GM19455 (cell line): ENCODE measurements around the gene PSTPIP1.
A peak's percentile ranks its signal among the peaks of the same experiment; 100 is the strongest.

Experiments
- ATAC-seq: cut with Tn5 transposase; IDR thresholded peaks from one replicate; pipeline ENCODE4 v1.9.1; 2021; ENCODE audit not compliant: unreplicated experiment

PSTPIP1 gene

GRCh38 chr15:77040673-77041072 lies 45.7 kb downstream of the PSTPIP1 start:
- no peak for ATAC-seq

DNA sequence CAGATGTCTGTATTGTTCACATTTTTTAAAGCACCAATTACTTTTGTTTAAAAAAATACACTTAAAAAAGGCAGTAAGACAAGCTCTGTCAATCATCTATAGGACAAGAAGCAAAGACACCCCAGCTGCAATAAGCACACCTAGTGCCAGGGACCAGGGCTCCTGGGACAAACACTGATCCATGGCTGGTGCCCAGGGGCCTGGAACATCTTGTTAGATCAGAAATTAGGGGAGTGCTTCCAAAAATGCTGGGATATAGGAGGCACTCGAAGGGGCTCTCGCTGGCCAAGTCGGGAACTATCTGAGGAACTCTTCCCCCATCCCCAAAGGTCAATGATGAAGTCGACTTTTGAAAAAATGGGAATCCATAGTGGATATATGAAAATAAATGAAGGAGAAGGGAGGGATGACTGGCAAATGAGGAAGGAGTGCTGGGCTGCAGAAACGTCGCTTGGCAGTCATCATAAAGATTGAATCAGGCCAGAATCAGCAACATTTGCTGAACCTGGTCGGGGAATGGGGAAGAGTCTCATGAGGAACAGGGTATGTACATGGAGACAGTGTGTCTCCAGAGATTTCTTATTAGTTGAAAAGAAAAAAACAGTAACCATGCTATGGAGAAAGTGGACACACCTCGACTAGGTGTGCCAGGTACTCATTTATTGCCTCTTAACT lies 47.5 kb downstream of the PSTPIP1 start:
- ATAC-seq = no peak

GRCh38 chr15:77042955-77043920 lies 48.3 kb downstream of the PSTPIP1 start:
- no peak for ATAC-seq

GRCh38 chr15:77044228-77045042 lies 49.5 kb downstream of the PSTPIP1 start:
- ATAC-seq = no peak

GRCh38 chr15:77045985-77046384 lies 51.1 kb downstream of the PSTPIP1 start:
- ATAC-seq = no peak

DNA sequence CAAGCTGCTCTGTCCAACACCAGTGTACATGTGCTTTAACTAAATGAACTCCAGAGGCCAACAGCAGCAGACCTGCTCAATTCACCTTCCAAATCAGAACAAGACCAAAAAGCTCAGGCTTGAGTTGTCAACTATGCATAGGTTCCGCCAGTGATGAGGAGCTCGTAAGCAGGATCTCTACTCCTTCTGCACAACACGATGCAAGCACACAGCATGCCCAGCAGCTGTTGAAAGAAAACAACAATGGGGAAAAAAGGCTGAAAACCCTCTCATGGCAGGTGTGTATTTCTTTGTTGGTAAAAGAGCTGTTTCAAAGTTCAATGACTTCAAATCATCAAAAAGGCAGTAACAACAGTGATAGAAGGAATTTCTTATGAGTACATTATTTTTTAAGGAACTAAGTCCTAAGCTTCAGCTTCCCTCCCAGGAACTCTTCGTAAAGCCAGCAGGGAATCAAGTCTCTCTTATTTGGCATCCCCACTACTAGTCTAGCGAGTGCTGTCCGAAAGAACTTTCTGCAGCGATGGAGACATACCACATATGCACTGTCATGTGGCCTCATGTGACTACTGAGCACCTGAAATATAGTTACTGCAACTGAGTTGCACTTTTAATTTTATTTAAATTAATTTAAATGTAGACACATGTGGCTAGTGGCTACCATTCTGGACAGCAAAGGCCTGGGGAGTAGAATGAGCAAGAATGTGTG lies 51.9 kb downstream of the PSTPIP1 start:
- ATAC-seq = no peak

DNA sequence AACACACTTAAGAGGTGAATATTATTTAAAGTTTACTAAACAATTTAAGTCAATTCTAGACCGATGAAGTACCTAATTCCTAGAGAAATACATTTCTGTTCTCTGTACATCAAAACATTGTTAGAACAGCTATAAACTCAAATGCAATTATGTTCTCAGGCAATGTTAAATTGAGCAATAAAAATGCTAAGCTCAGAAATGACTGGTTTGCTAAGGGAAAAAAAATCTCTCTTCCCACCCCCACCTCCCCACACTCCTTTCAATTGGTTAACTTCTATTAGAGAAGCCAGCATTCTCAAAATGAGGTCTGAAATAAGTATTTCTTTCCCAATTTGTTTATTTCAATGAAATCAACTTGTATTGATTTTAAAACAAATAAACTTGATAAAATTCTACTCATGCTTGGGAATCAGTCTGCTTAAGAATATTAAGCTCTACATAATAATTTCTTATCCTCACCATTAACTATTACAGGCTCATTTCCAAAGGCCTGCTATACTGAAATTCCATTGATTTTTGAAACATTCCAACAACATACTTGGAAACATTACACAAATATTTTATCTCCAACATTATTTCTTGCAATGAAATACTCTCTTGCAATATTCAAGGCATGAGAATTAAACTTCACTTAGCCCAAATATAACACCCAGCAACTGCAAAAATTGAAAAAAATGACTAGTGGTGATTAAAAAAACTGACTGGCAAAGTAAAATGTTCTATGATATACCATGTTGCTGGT lies 53.4 kb downstream of the PSTPIP1 start:
- no peak for ATAC-seq

DNA sequence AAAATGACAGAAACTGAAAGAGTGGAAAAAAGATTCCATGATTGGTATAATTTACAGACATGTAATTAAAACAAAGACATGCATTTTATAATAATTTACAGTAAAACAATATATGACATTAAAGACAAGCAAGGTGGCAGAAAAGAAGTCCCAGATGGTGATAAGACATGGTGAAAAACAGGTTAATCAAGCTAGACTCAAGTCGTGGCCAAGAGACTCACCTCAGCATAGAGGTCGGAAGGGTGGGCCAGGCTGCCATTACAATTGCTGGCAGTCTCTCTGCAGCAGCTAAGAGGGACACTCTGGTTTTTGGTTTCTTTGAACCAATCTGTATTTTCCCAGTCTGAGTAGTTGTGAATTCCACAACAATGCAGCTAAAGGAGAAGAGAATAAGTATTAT lies 57.6 kb downstream of the PSTPIP1 start:
- ATAC-seq = no peak

DNA sequence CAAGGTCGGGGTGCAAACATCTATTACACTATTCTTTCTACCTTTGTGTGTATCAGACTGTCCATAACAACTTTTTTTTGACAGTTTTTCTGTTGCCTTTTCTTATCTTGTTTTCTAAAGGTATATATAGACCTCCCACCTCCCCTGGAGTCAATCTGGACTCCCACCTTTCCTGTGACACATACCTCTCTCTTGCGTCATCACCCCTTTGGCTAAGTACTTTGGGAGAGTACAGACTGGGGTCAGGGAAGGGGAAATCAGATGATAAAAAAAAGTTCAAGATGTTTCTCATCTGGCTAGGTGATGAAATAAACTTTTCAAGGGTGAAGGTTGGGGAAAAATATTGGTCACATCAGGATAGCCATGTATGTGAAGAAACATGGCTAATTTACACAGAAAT lies 58.8 kb downstream of the PSTPIP1 start:
- no peak for ATAC-seq

GRCh38 chr15:77057072-77057471 lies 62.1 kb downstream of the PSTPIP1 start:
- ATAC-seq = no peak

DNA sequence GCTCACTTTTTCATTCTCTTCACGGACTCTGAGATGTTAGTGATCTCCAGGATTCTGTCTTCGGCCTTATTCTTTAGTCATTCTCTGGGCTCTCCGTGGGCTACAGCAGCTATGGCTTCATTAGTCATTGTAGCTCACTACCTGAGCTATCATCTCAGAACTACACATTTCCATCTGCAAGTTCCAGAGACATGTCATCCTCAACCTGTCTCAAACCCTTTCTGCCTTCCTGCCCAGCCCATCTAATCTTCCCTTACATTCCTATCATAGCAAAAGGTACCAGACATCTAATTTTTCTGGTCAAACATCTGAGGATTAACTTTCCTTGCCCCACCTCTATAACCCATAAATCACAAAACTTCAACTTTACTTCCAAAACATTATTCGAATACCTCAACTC lies 62.8 kb downstream of the PSTPIP1 start:
- no peak for ATAC-seq

DNA sequence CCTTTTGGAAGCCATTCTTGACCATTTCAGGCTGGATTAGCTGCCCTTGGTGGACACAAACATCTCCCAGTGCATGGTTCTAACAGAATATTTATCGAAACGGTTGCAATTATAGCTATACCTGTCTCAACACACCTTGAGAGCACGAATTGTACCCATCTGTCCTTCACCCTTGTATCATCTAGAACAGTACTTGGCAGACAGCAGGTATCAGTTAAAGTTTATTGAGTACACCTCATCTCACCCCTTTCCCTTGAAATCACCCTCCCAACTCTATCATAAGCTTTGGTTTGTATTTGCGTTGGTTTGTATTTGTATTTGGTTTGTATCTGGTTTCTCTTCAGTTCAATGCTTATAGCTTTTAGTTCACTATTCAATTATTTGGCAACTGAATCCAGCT lies 63.5 kb downstream of the PSTPIP1 start:
- no peak for ATAC-seq

GRCh38 chr15:77059786-77060361 lies 64.9 kb downstream of the PSTPIP1 start:
- peak; percentile 61 for ATAC-seq

DNA sequence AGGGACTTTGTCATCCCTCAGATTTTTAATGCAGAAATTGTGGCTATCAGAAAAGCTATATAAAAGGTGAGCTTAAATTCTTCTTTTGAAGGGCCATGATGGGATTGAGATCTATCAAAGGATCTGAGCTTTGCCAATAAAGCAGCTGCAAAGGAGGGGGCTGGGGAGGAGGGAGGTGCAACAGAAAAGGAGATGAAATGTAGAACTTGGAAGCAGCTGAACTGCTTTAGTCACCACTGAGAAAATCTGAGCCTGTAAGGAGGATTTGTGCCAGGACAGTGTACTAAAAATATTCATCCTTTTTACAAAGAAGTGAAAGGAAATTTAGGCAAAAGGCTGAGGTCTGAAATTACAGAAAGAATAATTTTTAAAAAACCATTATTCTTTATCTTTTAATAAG lies 65.6 kb downstream of the PSTPIP1 start:
- no peak for ATAC-seq

DNA sequence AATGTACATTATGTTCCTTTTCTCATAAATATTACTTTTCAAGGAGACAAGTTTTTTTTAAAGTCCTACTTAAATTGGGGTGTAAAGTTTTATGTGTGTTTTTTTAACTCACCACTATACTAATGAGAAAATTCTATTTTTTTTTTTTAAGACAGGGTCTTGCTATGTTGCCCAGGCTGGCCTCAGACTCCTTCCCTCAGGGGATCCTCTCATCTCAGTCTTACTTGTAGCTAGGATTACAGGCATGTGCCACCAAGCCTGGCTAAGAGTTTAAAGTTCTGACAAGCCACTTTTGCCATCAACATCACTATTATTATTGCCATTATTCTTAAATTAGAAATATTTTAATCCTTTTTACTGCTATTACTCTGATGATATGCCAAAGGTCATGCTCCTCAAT lies 68.3 kb downstream of the PSTPIP1 start:
- no peak for ATAC-seq

- ATAC-seq = no peak
Measured at GRCh38 chr15:77064063-77064462, 69.1 kb downstream of the PSTPIP1 start.

DNA sequence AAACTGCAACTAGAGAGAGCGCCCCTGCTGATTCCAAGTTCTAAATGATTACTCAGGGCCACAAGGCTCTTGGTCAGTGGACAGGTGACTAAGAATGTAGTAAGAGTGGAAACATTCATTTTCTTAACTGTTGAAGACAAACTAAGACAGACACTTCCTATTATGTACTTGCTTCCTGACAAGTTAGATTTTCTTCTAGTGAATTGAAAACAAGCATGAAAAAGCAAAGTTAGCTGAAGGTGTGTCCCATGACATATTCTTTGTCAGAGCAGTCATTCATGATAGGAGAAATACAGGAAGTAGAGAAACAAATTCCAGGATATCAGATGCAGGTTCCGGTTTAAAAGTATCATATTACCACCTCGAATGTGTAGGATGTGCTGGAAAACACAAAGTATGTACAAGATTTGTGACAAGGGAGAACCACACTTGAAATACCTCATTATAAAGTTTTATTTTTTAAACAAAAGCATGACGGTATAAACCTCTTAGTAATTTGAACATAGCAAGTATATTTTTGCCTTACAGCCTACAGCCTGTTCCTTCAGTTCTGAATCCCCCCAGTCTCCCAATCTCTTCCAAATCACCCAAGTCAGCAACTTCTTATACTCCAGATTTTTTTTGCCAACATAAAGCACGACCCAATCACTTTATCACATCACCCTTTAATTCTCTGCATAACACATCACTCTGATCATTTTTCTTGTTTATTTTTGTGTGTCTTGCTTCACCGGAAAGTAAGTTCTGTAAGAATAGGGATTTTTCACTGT lies 69.8 kb downstream of the PSTPIP1 start:
- ATAC-seq = no peak

GRCh38 chr15:77066971-77067690 lies 72.2 kb downstream of the PSTPIP1 start:
- ATAC-seq = no peak
